Measurements from ENCODE around the gene NDUFC2.
A peak's percentile ranks its signal among the peaks of the same experiment; 100 is the strongest.
"Not testable (repeated sequence)": the region's sequence is repeated elsewhere in the genome, so short reads cannot be mapped to it uniquely, and the experiment has no call there.

NDUFC2 gene

DNA sequence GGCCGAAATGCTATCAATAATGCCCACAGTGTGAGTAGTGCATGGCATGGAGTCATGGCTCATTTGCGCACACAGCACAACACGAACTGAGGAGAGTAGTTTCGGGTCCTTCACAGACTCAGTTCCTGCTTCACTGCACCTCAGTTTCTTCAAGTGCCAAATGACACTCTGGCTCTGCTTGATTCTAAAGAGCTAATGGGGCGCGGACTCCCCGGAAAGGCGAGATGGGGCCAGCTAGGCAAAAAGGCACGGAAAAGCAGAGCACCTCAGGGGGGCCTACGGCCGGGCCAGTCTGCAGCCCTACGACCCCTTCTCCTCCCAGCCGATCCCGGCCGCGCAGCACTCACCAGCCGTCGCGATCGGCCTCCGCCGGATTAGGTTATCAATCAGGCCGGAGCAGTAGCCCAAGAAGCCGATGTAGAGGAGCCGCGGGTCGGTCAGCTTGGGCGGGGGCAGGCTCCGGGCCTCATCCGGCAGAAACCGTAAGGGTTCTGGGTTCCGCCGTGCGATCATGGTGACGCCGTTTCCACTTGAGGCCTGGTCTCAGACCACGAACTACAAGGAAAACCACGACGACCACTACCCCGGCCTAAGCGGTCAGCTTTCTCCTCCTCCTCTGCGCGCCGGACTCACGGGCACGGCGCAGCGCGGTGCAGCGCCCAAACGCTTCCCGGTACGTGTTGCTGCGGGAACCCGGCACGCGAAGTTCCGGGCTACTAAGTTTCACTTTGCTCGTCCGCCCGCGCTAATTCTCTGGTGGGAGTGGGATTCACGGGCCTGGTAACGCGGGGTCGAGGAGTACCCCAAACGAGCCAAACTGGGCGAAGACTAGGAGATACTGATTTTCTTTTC is at the start of gene NDUFC2:
Gene NDUFC2 (minus strand): TSS at position 631 of the 852 bp plus-strand sequence. CDS start 118 bp downstream, at position 513.
- DNase-seq: peak; percentile 92

GRCh38 chr11:78127403-78127802 is 47.7 kb upstream of the NDUFC2 start:
- no peak for DNase-seq

DNA sequence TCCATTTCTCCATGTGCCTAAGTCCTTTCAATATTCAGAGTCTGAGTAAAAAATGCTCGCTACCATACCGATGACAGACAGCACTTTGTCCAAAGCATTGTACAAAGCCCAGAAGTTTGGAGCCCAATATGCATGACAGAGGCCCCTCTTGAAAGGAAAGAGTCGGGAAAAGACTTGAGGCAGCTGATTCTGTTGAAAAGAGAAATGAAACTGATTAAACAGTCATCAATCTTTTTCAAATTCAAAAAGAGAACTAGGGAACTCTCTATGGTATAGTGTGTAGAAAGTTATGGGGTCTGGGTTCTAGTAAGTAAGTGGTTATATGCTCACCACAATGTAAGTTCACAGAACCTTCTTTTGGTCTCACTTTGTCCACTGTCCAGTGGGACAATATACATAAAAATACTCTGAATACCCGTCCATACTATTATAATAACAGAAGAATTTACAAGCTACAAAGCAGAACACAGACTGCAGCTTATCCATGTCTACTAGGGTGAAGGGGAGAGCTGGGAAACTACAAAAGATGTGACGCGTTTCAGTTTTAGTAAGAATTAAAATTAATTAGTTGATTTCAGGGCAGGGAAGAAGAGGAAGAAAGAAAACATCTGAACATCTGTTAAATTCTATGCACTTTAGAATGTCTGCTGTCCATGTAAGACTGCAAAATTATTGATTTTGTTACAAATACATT is 33.1 kb upstream of the NDUFC2 start:
- no peak for DNase-seq

- no peak for DNase-seq
Observed at GRCh38 chr11:78111298-78111697, 31.6 kb upstream of the NDUFC2 start.

DNA sequence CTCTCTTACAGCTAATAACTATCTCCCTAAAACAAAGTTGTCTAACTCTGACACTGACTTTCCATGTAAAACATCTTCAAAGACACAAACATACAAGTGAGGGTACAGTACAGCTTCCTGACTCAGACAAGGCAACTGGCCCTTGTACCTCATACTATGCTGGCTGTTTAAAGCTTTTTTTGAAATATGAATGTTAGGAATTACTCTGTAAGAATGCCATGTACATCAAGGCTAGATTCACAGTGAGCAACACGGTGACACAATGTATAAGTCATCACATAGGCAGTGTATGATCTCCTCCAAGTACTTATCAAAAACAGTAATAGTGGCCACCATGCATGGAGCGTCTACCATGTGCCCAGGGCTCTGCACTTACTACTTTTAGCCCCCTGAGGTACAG is 31.2 kb upstream of the NDUFC2 start:
- no peak for DNase-seq

GRCh38 chr11:78110351-78110750 is 30.7 kb upstream of the NDUFC2 start:
- no peak for DNase-seq

DNA sequence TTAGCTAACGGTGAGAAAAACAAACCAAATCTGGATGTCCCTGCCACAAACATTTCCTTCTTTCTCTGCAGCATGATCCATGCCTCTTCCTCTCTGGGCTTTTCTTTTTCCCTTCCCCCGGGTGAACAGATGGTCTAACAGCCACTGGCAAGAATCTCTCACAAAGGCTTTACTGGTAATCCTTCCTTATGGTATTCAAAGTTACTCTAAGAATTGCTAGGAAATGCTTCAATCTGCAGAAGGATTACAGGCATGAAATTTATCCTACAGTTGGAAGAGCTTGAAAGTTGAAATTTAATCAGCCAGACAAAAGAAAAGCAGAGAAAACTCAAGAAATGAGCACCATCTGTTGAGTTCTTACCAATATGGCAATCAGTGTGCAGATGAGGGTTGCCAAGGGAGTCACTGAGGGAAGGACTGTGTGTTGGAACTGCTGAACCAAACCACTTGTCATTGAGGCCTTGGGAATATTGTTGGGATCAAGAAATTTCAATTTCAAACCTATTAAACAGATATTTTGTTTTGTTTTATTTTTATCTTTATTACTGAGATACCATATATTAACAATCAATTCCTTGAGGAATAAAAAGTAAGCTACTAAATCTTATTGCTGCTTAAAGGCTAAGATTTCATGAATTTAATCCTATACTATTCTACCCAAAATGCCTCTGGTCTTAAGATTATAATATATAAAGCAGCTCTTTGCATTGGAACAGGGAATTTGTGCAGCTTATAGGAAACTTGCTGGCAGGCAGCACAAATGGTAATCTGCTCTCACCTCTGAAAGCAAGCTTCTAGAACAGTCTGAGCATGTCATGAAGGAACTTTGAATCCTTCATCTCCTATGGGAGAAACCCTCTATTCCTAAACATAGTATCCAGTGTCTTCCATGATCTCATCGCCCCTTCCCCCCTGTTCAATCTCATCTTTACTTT is 29.7 kb upstream of the NDUFC2 start:
- peak; percentile 70 for DNase-seq

- no peak for DNase-seq
Observed at GRCh38 chr11:78100676-78101472, 21.2 kb upstream of the NDUFC2 start.

- no peak for DNase-seq
Observed at GRCh38 chr11:78100261-78100660, 20.6 kb upstream of the NDUFC2 start.

DNA sequence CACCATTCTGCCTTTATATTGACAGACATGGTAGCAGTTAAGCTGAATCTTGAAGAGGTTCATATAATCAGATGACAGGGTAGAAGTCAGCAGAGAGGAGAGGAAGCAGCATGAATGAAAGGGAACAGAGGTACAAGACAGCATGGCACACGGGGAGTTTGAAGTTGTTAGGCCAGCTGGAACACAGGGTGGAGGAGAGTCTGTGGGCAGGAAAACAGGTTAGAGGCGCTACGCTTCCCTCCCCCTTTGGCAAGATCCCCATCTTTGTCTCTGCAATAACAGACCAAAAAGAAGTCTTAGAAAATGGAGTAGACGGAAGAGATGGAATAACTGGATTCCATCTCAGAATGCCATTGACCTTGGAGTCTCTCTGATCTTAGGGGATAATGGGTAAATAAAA is 20.0 kb upstream of the NDUFC2 start:
- no peak for DNase-seq

DNA sequence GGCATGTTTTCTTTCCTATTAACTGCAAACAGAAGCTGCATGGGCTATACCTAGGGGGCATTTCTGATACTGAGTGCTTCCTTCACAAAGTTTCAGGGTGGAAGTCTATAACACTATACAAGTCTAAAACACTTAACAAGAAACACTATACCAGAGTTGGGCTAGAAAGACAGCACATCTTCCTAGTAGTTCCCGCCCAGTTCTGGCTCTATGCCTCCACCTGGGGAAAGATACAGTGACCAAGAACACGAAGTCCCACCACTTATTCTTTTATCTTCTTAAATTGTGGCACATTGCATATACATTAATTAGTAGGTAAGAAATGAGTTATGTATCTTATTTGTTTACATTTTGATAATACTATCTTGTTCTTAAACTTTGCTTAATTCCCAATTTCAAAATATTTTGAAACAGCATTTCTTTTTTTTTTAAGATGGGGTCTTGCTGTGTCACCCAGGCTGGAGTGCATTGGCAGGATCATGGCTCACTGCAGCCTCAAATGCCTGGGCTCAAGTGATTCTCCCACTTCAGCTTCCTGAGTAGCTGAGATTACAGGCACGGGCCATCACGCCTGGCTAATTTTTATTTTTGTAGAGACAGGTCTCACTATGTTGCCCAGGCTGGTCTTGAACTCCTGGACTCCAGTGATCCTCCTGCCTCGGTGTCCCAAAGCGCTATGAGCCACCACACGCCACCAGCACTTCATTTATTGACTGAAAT is 18.2 kb upstream of the NDUFC2 start:
- DNase-seq: no peak

DNA sequence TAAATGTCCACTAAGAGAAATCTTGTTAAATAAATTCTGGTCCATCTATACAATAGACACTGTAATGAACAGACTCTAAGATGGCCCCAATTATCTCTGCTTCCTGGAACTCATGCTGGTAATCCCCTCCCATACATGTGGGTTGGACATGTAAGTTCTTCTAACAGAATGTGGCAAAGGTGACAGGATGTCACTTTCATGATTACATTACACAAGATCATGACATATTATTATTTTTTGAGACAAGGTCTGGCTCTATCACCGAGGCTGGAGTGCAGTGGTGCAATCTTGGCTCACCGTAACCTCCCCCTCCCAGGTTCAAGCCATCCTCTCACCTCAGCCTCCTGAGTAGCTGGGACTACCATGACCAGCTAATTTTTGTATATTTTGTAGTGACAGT is 14.6 kb upstream of the NDUFC2 start:
- no peak for DNase-seq

- DNase-seq: not testable (repeated sequence)
Observed at GRCh38 chr11:78086521-78087074, 6.9 kb upstream of the NDUFC2 start.

- DNase-seq: no peak
Observed at GRCh38 chr11:78085972-78086371, 6.3 kb upstream of the NDUFC2 start.

GRCh38 chr11:78084506-78084905 is 4.8 kb upstream of the NDUFC2 start:
- not testable (repeated sequence) for DNase-seq

GRCh38 chr11:78083021-78083420 is 3.4 kb upstream of the NDUFC2 start:
- no peak for DNase-seq

DNA sequence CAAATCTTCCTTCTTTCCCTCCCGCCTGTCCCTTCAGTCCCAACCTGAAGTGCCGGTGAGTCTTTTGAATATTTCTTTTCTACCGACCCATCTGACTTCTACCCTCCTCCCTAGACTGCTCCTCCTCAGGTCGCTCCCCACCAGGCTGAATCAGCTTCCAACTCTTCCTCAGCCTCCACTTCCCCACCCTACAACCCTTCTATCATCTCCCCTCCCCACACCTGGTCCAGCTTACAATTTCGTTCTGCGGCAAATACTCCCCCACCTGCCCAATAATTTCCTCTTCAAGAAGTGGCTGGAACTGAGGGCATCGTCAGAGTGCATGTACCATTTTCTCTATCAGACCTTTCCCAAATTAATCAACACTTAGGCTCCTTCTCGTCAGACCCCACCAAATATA is 2.5 kb upstream of the NDUFC2 start:
- no peak for DNase-seq

DNA sequence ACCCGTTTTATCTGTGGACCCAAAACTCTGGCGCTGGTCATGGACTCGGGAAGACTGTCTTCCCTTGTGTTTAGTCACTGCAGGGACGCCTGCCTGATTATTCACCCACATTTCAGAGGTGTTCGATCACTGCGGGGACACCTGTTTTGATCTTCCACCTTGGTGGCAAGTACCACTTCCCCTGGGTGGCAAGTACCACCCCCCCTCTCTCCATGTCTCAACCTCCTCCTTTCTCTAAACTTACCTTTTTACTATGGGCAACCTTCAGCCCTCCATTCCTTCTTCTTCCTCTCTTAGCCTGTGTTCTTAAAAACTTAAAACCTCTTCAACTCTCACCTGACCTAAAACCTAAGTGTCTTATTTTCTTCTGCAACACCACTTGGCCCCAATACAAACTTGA is 1.9 kb upstream of the NDUFC2 start:
- no peak for DNase-seq

- no peak for DNase-seq
Observed at GRCh38 chr11:78080818-78081495, 1.3 kb upstream of the NDUFC2 start.

GRCh38 chr11:78080084-78080817 is 589 bp upstream of the NDUFC2 start:
- no peak for DNase-seq

Data from eye (tissue), 1 donor.